Neural cell (in vitro differentiated cells): ENCODE measurements around the gene HARS2.

Experiments used
- EP300 ChIP-seq: fragments of 450-650 bp; conservative IDR thresholded peaks from 2 replicates; pipeline ENCODE4 v1.6.1; 2014; ENCODE audit warnings: antibody characterized with exemption, mild to moderate bottlenecking, moderate library complexity; ENCODE audit not compliant: poor library complexity, severe bottlenecking
- EZH2 ChIP-seq: fragments of 200-600, 300-800 bp; shearing (Covaris generic), sonication (generic); IDR thresholded peaks from 2 replicates; pipeline ENCODE4 v1.6.1; 2014; ENCODE audit warnings: antibody characterized with exemption, low read length, borderline replicate concordance, mild to moderate bottlenecking; ENCODE audit not compliant: insufficient read depth, poor library complexity, severe bottlenecking
- MXI1 ChIP-seq: fragments of 450-650 bp; conservative IDR thresholded peaks from 2 replicates; pipeline ENCODE4 v1.6.1; 2014; ENCODE audit warnings: antibody characterized with exemption, mild to moderate bottlenecking; ENCODE audit not compliant: poor library complexity, severe bottlenecking
- POLR2AphosphoS5 ChIP-seq: IDR thresholded peaks from 2 replicates; pipeline ENCODE4 v1.6.1; 2012
- RAD21 ChIP-seq: fragments of 450-650 bp; conservative IDR thresholded peaks from 2 replicates; pipeline ENCODE4 v1.6.1; 2014; ENCODE audit warnings: antibody characterized with exemption, mild to moderate bottlenecking, moderate library complexity
- SMC3 ChIP-seq: fragments of 450-650 bp; conservative IDR thresholded peaks from 2 replicates; pipeline ENCODE4 v1.6.1; 2014; ENCODE audit warnings: antibody characterized with exemption, mild to moderate bottlenecking, moderate library complexity; ENCODE audit not compliant: poor library complexity
- TAF1 ChIP-seq: IDR thresholded peaks from 2 replicates; pipeline ENCODE4 v1.6.1; 2012; ENCODE audit warnings: low read depth
- TF ChIP-seq, protein P1 (sequence below): fragments of 450-650 bp; IDR thresholded peaks from 2 replicates; pipeline ENCODE4 v1.5.1; 2014; ENCODE audit warnings: antibody characterized with exemption, mild to moderate bottlenecking, moderate library complexity; ENCODE audit not compliant: poor library complexity, severe bottlenecking
- TF ChIP-seq, protein P2 (sequence below): IDR thresholded peaks from 2 replicates; pipeline ENCODE4 v1.6.1; 2012; ENCODE audit warnings: borderline replicate concordance

DNA sequence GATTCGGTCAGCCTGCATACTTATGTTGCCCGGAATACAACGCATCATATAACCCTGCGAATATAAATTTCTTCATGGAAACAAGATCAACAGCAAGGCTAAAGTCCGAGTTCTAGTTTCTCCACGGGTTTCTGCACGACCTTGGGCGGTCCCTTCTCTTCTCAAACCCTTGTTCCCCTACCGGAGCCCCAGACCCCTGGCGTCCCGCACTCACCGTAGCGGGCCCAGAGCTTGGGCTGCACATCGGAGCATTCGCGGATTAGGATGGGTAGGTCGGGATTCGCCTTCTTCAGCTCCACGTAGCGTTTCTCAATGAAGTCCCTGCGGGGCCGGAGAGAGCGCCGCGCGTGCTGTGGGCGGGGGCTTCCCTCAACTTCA, 44.2 kb upstream of the HARS2 start:
- TF ChIP-seq POLR2AphosphoS5 (no peak), EZH2 (no peak), RAD21 (no peak), SMC3 (no peak), MXI1 (no peak), EP300 (no peak), TAF1 (no peak)
- TF ChIP-seq, protein P1, sequence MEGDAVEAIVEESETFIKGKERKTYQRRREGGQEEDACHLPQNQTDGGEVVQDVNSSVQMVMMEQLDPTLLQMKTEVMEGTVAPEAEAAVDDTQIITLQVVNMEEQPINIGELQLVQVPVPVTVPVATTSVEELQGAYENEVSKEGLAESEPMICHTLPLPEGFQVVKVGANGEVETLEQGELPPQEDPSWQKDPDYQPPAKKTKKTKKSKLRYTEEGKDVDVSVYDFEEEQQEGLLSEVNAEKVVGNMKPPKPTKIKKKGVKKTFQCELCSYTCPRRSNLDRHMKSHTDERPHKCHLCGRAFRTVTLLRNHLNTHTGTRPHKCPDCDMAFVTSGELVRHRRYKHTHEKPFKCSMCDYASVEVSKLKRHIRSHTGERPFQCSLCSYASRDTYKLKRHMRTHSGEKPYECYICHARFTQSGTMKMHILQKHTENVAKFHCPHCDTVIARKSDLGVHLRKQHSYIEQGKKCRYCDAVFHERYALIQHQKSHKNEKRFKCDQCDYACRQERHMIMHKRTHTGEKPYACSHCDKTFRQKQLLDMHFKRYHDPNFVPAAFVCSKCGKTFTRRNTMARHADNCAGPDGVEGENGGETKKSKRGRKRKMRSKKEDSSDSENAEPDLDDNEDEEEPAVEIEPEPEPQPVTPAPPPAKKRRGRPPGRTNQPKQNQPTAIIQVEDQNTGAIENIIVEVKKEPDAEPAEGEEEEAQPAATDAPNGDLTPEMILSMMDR = no peak
- TF ChIP-seq, protein P2, sequence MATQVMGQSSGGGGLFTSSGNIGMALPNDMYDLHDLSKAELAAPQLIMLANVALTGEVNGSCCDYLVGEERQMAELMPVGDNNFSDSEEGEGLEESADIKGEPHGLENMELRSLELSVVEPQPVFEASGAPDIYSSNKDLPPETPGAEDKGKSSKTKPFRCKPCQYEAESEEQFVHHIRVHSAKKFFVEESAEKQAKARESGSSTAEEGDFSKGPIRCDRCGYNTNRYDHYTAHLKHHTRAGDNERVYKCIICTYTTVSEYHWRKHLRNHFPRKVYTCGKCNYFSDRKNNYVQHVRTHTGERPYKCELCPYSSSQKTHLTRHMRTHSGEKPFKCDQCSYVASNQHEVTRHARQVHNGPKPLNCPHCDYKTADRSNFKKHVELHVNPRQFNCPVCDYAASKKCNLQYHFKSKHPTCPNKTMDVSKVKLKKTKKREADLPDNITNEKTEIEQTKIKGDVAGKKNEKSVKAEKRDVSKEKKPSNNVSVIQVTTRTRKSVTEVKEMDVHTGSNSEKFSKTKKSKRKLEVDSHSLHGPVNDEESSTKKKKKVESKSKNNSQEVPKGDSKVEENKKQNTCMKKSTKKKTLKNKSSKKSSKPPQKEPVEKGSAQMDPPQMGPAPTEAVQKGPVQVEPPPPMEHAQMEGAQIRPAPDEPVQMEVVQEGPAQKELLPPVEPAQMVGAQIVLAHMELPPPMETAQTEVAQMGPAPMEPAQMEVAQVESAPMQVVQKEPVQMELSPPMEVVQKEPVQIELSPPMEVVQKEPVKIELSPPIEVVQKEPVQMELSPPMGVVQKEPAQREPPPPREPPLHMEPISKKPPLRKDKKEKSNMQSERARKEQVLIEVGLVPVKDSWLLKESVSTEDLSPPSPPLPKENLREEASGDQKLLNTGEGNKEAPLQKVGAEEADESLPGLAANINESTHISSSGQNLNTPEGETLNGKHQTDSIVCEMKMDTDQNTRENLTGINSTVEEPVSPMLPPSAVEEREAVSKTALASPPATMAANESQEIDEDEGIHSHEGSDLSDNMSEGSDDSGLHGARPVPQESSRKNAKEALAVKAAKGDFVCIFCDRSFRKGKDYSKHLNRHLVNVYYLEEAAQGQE = no peak
